Suprapubic skin (tissue), 4 donors: ENCODE results near the gene RPS6KC1. TPM values are rescaled to one million over a fixed set of nuclear protein-coding genes. Genes with fewer than 3 reads are reported as not detected.
"Not testable (repeated sequence)": the region's sequence is repeated elsewhere in the genome, so short reads cannot be mapped to it uniquely, and the experiment has no call there.

Experiments used
- DNase-seq, 2 donors: peaks; one replicate each; pipeline ENCODE4 v3.0.0-alpha.2; 2019; ENCODE audit warnings: low spot score in 2 of 2
- H3K27ac ChIP-seq: fragments of 200-600 bp; sonication (generic); one replicate; pipeline ENCODE4 v1.5.1; 2019
- H3K27me3 ChIP-seq: fragments of 200-600 bp; sonication (generic); one replicate; pipeline ENCODE4 v1.5.1; 2019
- H3K36me3 ChIP-seq: fragments of 200-600 bp; sonication (generic); one replicate; pipeline ENCODE4 v1.5.1; 2019
- H3K4me1 ChIP-seq: fragments of 200-600 bp; sonication (generic); one replicate; pipeline ENCODE4 v1.5.1; 2019
- H3K4me3 ChIP-seq: fragments of 200-600 bp; sonication (generic); one replicate; pipeline ENCODE4 v1.5.1; 2019; ENCODE audit warnings: mild to moderate bottlenecking
- H3K9me3 ChIP-seq: fragments of 200-600 bp; sonication (generic); one replicate; pipeline ENCODE4 v1.5.1; 2019
- CTCF ChIP-seq, 2 donors: fragments of 200-600 bp in 1 of 2; fragments of 450-650 bp in 1 of 2; sonication (generic) in 1 of 2; IDR thresholded peaks; one replicate each; pipeline ENCODE4 v1.5.1; 2016 to 2019; ENCODE audit warnings: antibody characterized with exemption in 2 of 2, mild to moderate bottlenecking in 1 of 2, moderate library complexity in 1 of 2
- EP300 ChIP-seq: sonication (generic); formaldehyde crosslinking; IDR thresholded peaks from one replicate; pipeline ENCODE4 v1.6.1; 2017; ENCODE audit warnings: antibody characterized with exemption
- POLR2A ChIP-seq, 2 donors: fragments of 450-650 bp; IDR thresholded peaks; one replicate each; pipeline ENCODE4 v1.6.1; 2017; ENCODE audit warnings: antibody characterized with exemption in 2 of 2, mild to moderate bottlenecking in 2 of 2, moderate library complexity in 2 of 2
- POLR2AphosphoS5 ChIP-seq, 3 donors: sonication (generic); formaldehyde crosslinking; IDR thresholded peaks; one replicate each; pipeline ENCODE4 v1.6.1; 2017; ENCODE audit warnings: antibody characterized with exemption in 3 of 3
- WGBS: methylation state at CpG from one replicate; pipeline ENCODE4 v1.1.5; 2018; 5-methylcytosine and 5-hydroxymethylcytosine counted together
- total RNA-seq, 4 donors: library from RNA; depleted of rRNA; stranded (reverse); fragments of >200 nt; gene quantifications; one replicate each; pipeline ENCODE4 v1.1.0, GENCODE V29; 2016

Gene RPS6KC1
- total RNA-seq, 4 donors from 2014 or later = 9.3 to 18.3 (median 14.2) TPM

GRCh38 chr1:213186168-213186567, 135.1 kb downstream of the RPS6KC1 start:
- Histone ChIP-seq H3K4me3 (no peak overlapping the region), H3K36me3 (peaks cover 3% of the 10 kb centered on the region), H3K27me3 (no peaks in the 10 kb centered on the region), H3K9me3 (peaks cover 28% of the 10 kb centered on the region), H3K4me1 (no peaks in the 10 kb centered on the region), H3K27ac (no peak overlapping the region)
- TF ChIP-seq EP300 (no peak), POLR2AphosphoS5 (IDR thresholded peaks at IDR 0.05) (no peak), POLR2A (IDR thresholded peaks at IDR 0.05) (no peak), CTCF (IDR thresholded peaks at IDR 0.05) (no peak)
- DNase-seq = no peak
- 99% methylated on average over 2 of the region's 2 CpGs for WGBS

GRCh38 chr1:213192026-213192425, 141.0 kb downstream of the RPS6KC1 start:
- Histone ChIP-seq H3K9me3 (peaks cover 9% of the 10 kb centered on the region), H3K4me3 (no peak overlapping the region), H3K4me1 (no peaks in the 10 kb centered on the region), H3K36me3 (peaks cover 4% of the 10 kb centered on the region), H3K27ac (no peak overlapping the region), H3K27me3 (no peaks in the 10 kb centered on the region)
- TF ChIP-seq CTCF (IDR thresholded peaks at IDR 0.05) (no peak), EP300 (no peak), POLR2AphosphoS5 (IDR thresholded peaks at IDR 0.05) (no peak), POLR2A (IDR thresholded peaks at IDR 0.05) (no peak)
- no peak for DNase-seq
- 97% methylated on average over 1 of the region's 1 CpG for WGBS

GRCh38 chr1:213194383-213194782, 143.3 kb downstream of the RPS6KC1 start:
- no peak overlapping the region for H3K4me3 ChIP-seq

GRCh38 chr1:213194855-213195254, 143.8 kb downstream of the RPS6KC1 start:
- no peak for DNase-seq
- no peak for TF ChIP-seq EP300
- no peak for TF ChIP-seq CTCF (IDR thresholded peaks at IDR 0.05)
- no peak for TF ChIP-seq POLR2AphosphoS5 (IDR thresholded peaks at IDR 0.05)
- peaks cover 9% of the 10 kb centered on the region for H3K9me3 ChIP-seq

More at GRCh38 chr1:213194383-213194782, 143.3 kb downstream of the RPS6KC1 start:
- H3K27me3 ChIP-seq = no peaks in the 10 kb centered on the region
- 92% methylated on average over 5 of the region's 5 CpGs for WGBS
- no peak overlapping the region for H3K27ac ChIP-seq
- H3K4me1 ChIP-seq = no peaks in the 10 kb centered on the region
- peaks cover 9% of the 10 kb centered on the region for H3K9me3 ChIP-seq
- TF ChIP-seq POLR2A (IDR thresholded peaks at IDR 0.05) (no peak), POLR2AphosphoS5 (IDR thresholded peaks at IDR 0.05) (no peak), CTCF (IDR thresholded peaks at IDR 0.05) (no peak), EP300 (no peak)
- H3K36me3 ChIP-seq = peaks cover 4% of the 10 kb centered on the region
- DNase-seq = no peak

GRCh38 chr1:213196328-213197054, 145.4 kb downstream of the RPS6KC1 start:
- H3K9me3 ChIP-seq, H3K36me3 ChIP-seq, DNase-seq, H3K27ac ChIP-seq, H3K4me3 ChIP-seq, H3K27me3 ChIP-seq, H3K4me1 ChIP-seq: not testable (repeated sequence)
- 96% methylated on average over 10 of the region's 10 CpGs for whole genome bisulfite sequencing

More at GRCh38 chr1:213194855-213195254, 143.8 kb downstream of the RPS6KC1 start:
- no peaks in the 10 kb centered on the region for H3K27me3 ChIP-seq
- H3K4me1 ChIP-seq = no peaks in the 10 kb centered on the region
- H3K36me3 ChIP-seq = peaks cover 4% of the 10 kb centered on the region
- H3K4me3 ChIP-seq = no peak overlapping the region
- no peak overlapping the region for H3K27ac ChIP-seq

- DNase-seq = no peak
- 99% methylated on average over 3 of the region's 3 CpGs for WGBS
- Histone ChIP-seq H3K36me3 (no peaks in the 10 kb centered on the region), H3K4me3 (no peak overlapping the region), H3K27ac (no peak overlapping the region), H3K9me3 (no peaks in the 10 kb centered on the region), H3K4me1 (no peaks in the 10 kb centered on the region), H3K27me3 (no peaks in the 10 kb centered on the region)
- no peak for TF ChIP-seq POLR2AphosphoS5 (IDR thresholded peaks at IDR 0.05)
- no peak for TF ChIP-seq CTCF (IDR thresholded peaks at IDR 0.05)
- TF ChIP-seq POLR2A (IDR thresholded peaks at IDR 0.05) = no peak
- no peak for TF ChIP-seq EP300
These were observed 149.6 kb downstream of the RPS6KC1 start for GRCh38 chr1:213200630-213201029.
